Neuronal stem cell (in vitro differentiated cells): ENCODE data around the gene MPP4. TPM values are rescaled to one million over a fixed set of nuclear protein-coding genes. Genes with fewer than 3 reads are reported as not detected.

Source experiments
- DNase-seq: peaks from one replicate; pipeline ENCODE4 v3.0.0-alpha.2; 2013; ENCODE audit warnings: low spot score
- H2AFZ ChIP-seq: one replicate; pipeline ENCODE4 v1.6.1; 2013; ENCODE audit warnings: mild to moderate bottlenecking, low read length, inconsistent platforms
- H2AK5ac ChIP-seq: 2 replicates; pipeline ENCODE4 v1.6.1; 2013; ENCODE audit warnings: low read depth, mild to moderate bottlenecking, inconsistent platforms, low read length, moderate library complexity, mixed read lengths
- H2BK120ac ChIP-seq: 2 replicates; pipeline ENCODE4 v1.6.1; 2013; ENCODE audit warnings: low read depth, mild to moderate bottlenecking, inconsistent platforms, low read length, moderate library complexity, mixed read lengths
- H2BK12ac ChIP-seq: one replicate; pipeline ENCODE4 v1.6.1; 2013; ENCODE audit warnings: low read length, inconsistent platforms
- H2BK15ac ChIP-seq: 2 replicates; pipeline ENCODE4 v1.6.1; 2013; ENCODE audit warnings: mild to moderate bottlenecking, low read length, inconsistent platforms, mixed read lengths
- H2BK5ac ChIP-seq: one replicate; pipeline ENCODE4 v1.6.1; 2013; ENCODE audit warnings: inconsistent platforms, mild to moderate bottlenecking, low read length, moderate library complexity
- H3K14ac ChIP-seq: one replicate; pipeline ENCODE4 v1.6.1; 2013; ENCODE audit warnings: low read length, inconsistent platforms
- H3K18ac ChIP-seq: 2 replicates; pipeline ENCODE4 v1.6.1; 2013; ENCODE audit warnings: low read length, inconsistent platforms
- H3K23ac ChIP-seq: 2 replicates; pipeline ENCODE4 v1.6.1; 2013; ENCODE audit warnings: low read depth, mild to moderate bottlenecking, mixed read lengths, low read length, inconsistent platforms; ENCODE audit not compliant: poor library complexity
- H3K27ac ChIP-seq: replicated peaks from 3 replicates; pipeline ENCODE4 v1.5.1; 2013; ENCODE audit warnings: low read length, inconsistent platforms
- H3K27me3 ChIP-seq, 3 experiments: 2 replicates each; pipeline ENCODE4 v1.6.1; 2013; ENCODE audit warnings: low read length in 3 of 3, mild to moderate bottlenecking in 2 of 3, inconsistent platforms in 1 of 3, low read depth in 1 of 3, mixed read lengths in 1 of 3, moderate library complexity in 1 of 3; ENCODE audit not compliant: control insufficient read depth in 3 of 3, insufficient read depth in 3 of 3
- H3K36me3 ChIP-seq, 2 donors: replicated peaks in 1 of 2; 2 replicates each; pipeline ENCODE4 v1.6.1; 2013; ENCODE audit warnings: low read length in 2 of 2; ENCODE audit not compliant: control insufficient read depth in 2 of 2, insufficient read depth in 2 of 2
- H3K4ac ChIP-seq: 2 replicates; pipeline ENCODE4 v1.6.1; 2013; ENCODE audit warnings: inconsistent platforms, mild to moderate bottlenecking, low read length, moderate library complexity
- H3K4me1 ChIP-seq, 2 donors: 1 replicate in 1 of 2; 2 replicates in 1 of 2; pipeline ENCODE4 v1.6.1; 2013; ENCODE audit warnings: low read length in 2 of 2, low read depth in 1 of 2; ENCODE audit not compliant: control insufficient read depth in 2 of 2, insufficient read depth in 1 of 2
- H3K4me2 ChIP-seq: one replicate; pipeline ENCODE4 v1.6.1; 2013; ENCODE audit warnings: mild to moderate bottlenecking, low read length, inconsistent platforms; ENCODE audit not compliant: insufficient read depth, poor library complexity, severe bottlenecking
- H3K4me3 ChIP-seq, 2 donors: 2 replicates each; pipeline ENCODE4 v1.5.1; 2013; ENCODE audit warnings: low read length in 2 of 2, mild to moderate bottlenecking in 2 of 2, inconsistent platforms in 1 of 2, moderate library complexity in 1 of 2
- H3K79me1 ChIP-seq: one replicate; pipeline ENCODE4 v1.6.1; 2013; ENCODE audit warnings: low read depth, mild to moderate bottlenecking, inconsistent platforms, low read length, moderate library complexity
- H3K9ac ChIP-seq: one replicate; pipeline ENCODE4 v1.6.1; 2013; ENCODE audit warnings: mild to moderate bottlenecking, low read depth, low read length, inconsistent platforms; ENCODE audit not compliant: poor library complexity
- H3K9me3 ChIP-seq, 2 donors: replicated peaks in 1 of 2; 2 replicates each; pipeline versions ENCODE3 to v1.6.1; 2013; ENCODE audit warnings: low read length in 2 of 2, mild to moderate bottlenecking in 2 of 2, inconsistent platforms in 1 of 2, low read depth in 1 of 2, mixed read lengths in 1 of 2, moderate library complexity in 1 of 2; ENCODE audit not compliant: control insufficient read depth in 2 of 2, insufficient read depth in 1 of 2
- H4K8ac ChIP-seq: one replicate; pipeline ENCODE4 v1.6.1; 2013; ENCODE audit warnings: low read depth, mild to moderate bottlenecking, inconsistent platforms, low read length, moderate library complexity
- H4K91ac ChIP-seq: one replicate; pipeline ENCODE4 v1.6.1; 2013; ENCODE audit warnings: low read length, low read depth, mild to moderate bottlenecking, inconsistent platforms; ENCODE audit not compliant: poor library complexity
- WGBS, 2 donors: extraction: QIAGEN DNeasy Blood & Tissue Kit; methylation state at CpG; one replicate each; pipeline ENCODE4 v1.1.7; 2013; ENCODE audit warnings: missing lambda C conversion rate in 2 of 2, mixed read lengths in 1 of 2; ENCODE audit not compliant: insufficient read length in 2 of 2, insufficient replicate concordance in 1 of 2; ENCODE audit errors: extremely low coverage in 2 of 2; 5-methylcytosine and 5-hydroxymethylcytosine counted together
- polyA plus RNA-seq, 2 experiments: library from polyadenylated mRNA; stranded (reverse); fragments of 200-250 nt; gene quantifications; one replicate each; pipeline ENCODE4 v1.2.3, GENCODE V29; 2013

MPP4 gene
- polyA plus RNA-seq (2013, experiment 1 of 2), result 0.01 TPM
- not detected for polyA plus RNA-seq (2013, experiment 2 of 2)

GRCh38 chr2:201698588-201699226 is at the start of gene MPP4:
TSS of gene MPP4 (minus strand) at chr2:201698644. CDS start at chr2:201693954, 4,690 bp downstream.
- Histone ChIP-seq H2AFZ (no peak within 1 kb of the TSS), H2BK12ac (no peak within 1 kb of the TSS), H2BK15ac (no peak within 1 kb of the TSS), H3K9me3 (no peaks in the 10 kb centered on the region), H3K4me2 (no peak within 1 kb of the TSS), H4K8ac (no peak within 1 kb of the TSS), H4K91ac (no peak within 1 kb of the TSS), H2AK5ac (no peak within 1 kb of the TSS), H3K79me1 (no peaks in the 10 kb centered on the region), H2BK120ac (no peak within 1 kb of the TSS), H3K4me1 (peaks cover 0 to 8% of the 10 kb centered on the region in 2 donors), H3K14ac (no peak within 1 kb of the TSS), H3K4me3 (no peak within 1 kb of the TSS), H3K27ac (no peak within 1 kb of the TSS), H3K4ac (no peak within 1 kb of the TSS), H2BK5ac (no peak within 1 kb of the TSS), H3K18ac (no peak within 1 kb of the TSS), H3K23ac (no peak within 1 kb of the TSS), H3K9ac (no peak within 1 kb of the TSS), H3K27me3 (no peaks in the 10 kb centered on the region), H3K36me3 (peaks cover 0 to 37% of the 10 kb centered on the region in 2 donors)
- no peak for DNase-seq
- WGBS, 2 donors, result no CpG with 5 or more reads among the region's 3 CpGs

GRCh38 chr2:201746551-201746950 is 48.1 kb upstream of the MPP4 start:
- H3K27ac ChIP-seq, result no peak overlapping the region
- no peak overlapping the region for H3K4ac ChIP-seq
- H3K9ac ChIP-seq, result no peak overlapping the region
- no peak overlapping the region for H4K8ac ChIP-seq
- no peak overlapping the region for H2AK5ac ChIP-seq
- no peaks in the 10 kb centered on the region for H3K79me1 ChIP-seq
- H3K9me3 ChIP-seq, result no peaks in the 10 kb centered on the region
- no peak for DNase-seq
- no peak overlapping the region for H3K4me2 ChIP-seq
- H2BK120ac ChIP-seq, result no peak overlapping the region
- H3K18ac ChIP-seq, result no peak overlapping the region
- H3K14ac ChIP-seq, result no peak overlapping the region
- H3K4me1 ChIP-seq, result no peaks in the 10 kb centered on the region
- no peak overlapping the region for H4K91ac ChIP-seq
- H3K23ac ChIP-seq, result no peak overlapping the region
- no peak overlapping the region for H2BK15ac ChIP-seq
- H2AFZ ChIP-seq, result no peak overlapping the region
- no CpG with 5 or more reads among the region's 6 CpGs for WGBS, 2 donors
- H2BK5ac ChIP-seq, result no peak overlapping the region
- peaks cover 6 to 84% of the 10 kb centered on the region in 2 donors for H3K36me3 ChIP-seq
- H2BK12ac ChIP-seq, result no peak overlapping the region
- H3K27me3 ChIP-seq, result no peaks in the 10 kb centered on the region
- H3K4me3 ChIP-seq, result no peak overlapping the region

- Histone ChIP-seq H4K8ac (no peak overlapping the region), H3K27me3 (no peaks in the 10 kb centered on the region), H2AK5ac (no peak overlapping the region), H2BK12ac (no peak overlapping the region), H3K36me3 (peaks cover 3 to 90% of the 10 kb centered on the region in 2 donors), H3K4ac (no peak overlapping the region), H3K27ac (no peak overlapping the region), H2BK15ac (no peak overlapping the region), H3K14ac (no peak overlapping the region), H2AFZ (no peak overlapping the region), H3K4me3 (no peak overlapping the region), H3K4me2 (no peak overlapping the region), H2BK5ac (no peak overlapping the region), H3K23ac (no peak overlapping the region), H2BK120ac (no peak overlapping the region), H3K9ac (no peak overlapping the region), H3K18ac (no peak overlapping the region), H3K4me1 (no peaks in the 10 kb centered on the region), H4K91ac (no peak overlapping the region), H3K9me3 (peaks cover 0 to 9% of the 10 kb centered on the region in 2 donors), H3K79me1 (no peaks in the 10 kb centered on the region)
- DNase-seq, result no peak
- WGBS, 2 donors, result no CpG with 5 or more reads among the region's 2 CpGs
Measured at GRCh38 chr2:201735486-201735885, 37.0 kb upstream of the MPP4 start.

- no CpG with 5 or more reads among the region's 4 CpGs for WGBS, 2 donors
- H3K36me3 ChIP-seq, result peaks cover 3 to 83% of the 10 kb centered on the region in 2 donors
- H2BK5ac ChIP-seq, result no peak overlapping the region
Measured at GRCh38 chr2:201734111-201734510, 35.7 kb upstream of the MPP4 start.

More at GRCh38 chr2:201734111-201734510, 35.7 kb upstream of the MPP4 start:
- Histone ChIP-seq H4K8ac (no peak overlapping the region), H3K9me3 (peaks cover 0 to 9% of the 10 kb centered on the region in 2 donors), H2BK15ac (no peak overlapping the region), H3K27ac (no peak overlapping the region), H3K18ac (no peak overlapping the region), H3K27me3 (no peaks in the 10 kb centered on the region), H2BK120ac (no peak overlapping the region), H2AFZ (no peak overlapping the region), H3K4ac (no peak overlapping the region), H3K4me3 (no peak overlapping the region), H2AK5ac (no peak overlapping the region), H3K4me2 (no peak overlapping the region), H3K4me1 (no peaks in the 10 kb centered on the region), H2BK12ac (no peak overlapping the region), H3K9ac (no peak overlapping the region), H4K91ac (no peak overlapping the region), H3K14ac (no peak overlapping the region), H3K79me1 (no peaks in the 10 kb centered on the region), H3K23ac (no peak overlapping the region)
- no peak for DNase-seq
